Measurements from ENCODE around the gene HSPBP1.

Gene HSPBP1

DNA sequence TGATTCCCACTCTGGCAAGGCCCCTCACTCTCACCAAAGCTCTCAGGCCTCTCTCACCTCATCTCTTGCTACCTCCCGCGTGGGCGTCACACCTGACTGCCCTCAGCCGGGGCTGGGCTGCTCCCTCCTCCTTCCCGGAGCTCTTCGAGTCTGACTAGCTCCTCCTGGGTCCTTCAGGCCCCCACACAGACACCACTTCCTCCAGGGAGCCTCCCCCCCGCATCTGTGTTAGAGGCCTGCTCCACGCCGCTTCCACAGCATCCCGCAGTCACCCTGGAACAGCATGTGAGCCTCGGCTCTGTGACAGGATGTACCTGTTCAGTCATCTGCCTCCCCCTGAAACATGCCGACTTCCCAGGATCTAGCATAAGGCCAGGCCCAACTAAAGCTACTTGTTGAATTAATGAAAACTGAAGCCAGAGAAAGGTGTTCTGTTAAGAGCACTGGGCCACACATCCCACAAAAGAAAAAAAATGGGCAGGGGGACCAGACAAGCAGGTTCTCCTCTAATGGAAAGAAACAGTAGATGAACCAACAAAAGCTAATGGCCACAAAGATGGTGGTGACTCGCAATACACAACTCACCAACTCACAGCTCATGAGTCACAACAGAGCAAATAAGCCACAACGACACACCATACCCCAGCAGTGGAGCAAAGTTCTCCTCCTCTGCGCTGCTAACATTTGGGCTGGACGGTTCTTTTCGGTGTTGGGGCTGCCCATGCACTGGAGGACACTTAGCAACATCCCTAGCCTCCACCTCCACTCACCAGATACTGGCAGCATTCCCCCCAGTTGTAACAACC is 24.1 kb downstream of the HSPBP1 start:
- DNase-seq (ENCODE audit: low read depth): no peak
- H3K4me3 ChIP-seq (ENCODE audit: low read depth, low read length): no peak overlapping the region
- TF ChIP-seq CTCF (IDR thresholded peaks at IDR 0.05; ENCODE audit: control insufficient read depth, extremely low read depth, insufficient read depth): no peak

DNA sequence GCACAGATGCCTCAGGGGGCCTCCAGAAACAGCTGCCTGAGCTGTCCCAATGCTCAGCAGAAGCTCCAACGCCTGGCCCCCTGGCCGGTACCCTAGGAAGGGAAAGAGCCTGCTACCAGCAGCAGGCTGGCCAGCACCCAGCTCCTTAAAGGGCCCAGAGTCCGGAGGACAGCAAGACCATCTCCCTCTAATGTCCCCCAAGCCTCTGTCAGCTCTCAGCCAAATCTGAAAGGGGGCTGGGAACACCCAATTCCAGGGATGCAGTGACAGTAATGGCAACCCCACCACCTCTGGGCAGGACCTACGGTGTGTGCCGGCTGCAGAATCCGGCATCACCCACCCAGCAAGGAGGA is 25.3 kb downstream of the HSPBP1 start:
- TF ChIP-seq CTCF (IDR thresholded peaks at IDR 0.05; ENCODE audit: control insufficient read depth, extremely low read depth, insufficient read depth): no peak
- H3K4me3 ChIP-seq (ENCODE audit: low read depth, low read length): no peak overlapping the region
- DNase-seq (ENCODE audit: low read depth): no peak

- TF ChIP-seq CTCF (IDR thresholded peaks at IDR 0.05; ENCODE audit: control insufficient read depth, extremely low read depth, insufficient read depth): no peak
- no peak for DNase-seq (ENCODE audit: low read depth)
- H3K4me3 ChIP-seq (ENCODE audit: low read depth, low read length): no peak overlapping the region
These were observed 25.9 kb downstream of the HSPBP1 start for GRCh38 chr19:55253842-55254624.

DNA sequence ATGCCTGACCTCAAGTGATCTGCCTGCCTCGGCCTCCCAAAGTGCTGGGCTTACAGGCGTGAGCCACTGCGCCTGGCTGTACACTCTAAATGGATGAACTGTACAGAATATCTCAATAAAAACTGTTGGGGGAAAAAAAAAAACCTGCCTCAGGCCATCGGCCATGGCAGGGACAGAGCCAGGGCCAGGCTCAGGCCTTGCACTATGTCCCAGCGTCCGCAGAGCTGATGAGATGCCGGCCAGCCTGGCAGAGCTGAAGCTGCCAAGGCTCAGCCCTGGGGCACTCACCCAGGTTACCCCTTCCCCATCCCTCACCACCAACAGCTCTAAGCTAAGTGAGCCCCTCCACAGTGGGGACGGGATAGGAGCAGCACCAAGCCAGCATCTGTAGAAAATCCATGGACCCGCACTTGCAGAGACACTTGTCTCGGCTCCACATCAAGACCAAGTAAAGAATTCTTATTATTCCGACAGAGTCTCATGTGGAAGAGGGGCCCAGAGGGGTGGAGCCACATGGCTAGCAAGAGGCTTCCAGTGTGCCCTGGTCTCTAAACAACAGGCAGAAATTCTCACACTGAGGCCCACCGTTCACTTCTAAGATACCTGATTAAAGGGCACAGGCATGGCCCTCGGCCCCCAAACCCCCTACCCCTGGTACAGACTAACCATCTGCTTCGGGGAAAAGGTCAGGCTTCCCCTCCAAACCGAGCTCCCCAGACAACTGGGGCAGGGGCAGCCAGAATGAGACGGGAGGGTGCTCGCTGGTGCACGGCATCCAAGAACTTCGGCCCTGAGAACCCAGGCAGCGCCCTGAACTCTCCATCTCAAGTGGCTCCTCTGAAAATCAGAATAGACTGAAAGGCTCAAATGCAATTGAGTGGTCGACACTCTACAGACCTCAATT is 26.9 kb downstream of the HSPBP1 start:
- no peak for TF ChIP-seq CTCF (IDR thresholded peaks at IDR 0.05; ENCODE audit: control insufficient read depth, extremely low read depth, insufficient read depth)
- H3K4me3 ChIP-seq (ENCODE audit: low read depth, low read length): no peak overlapping the region

GRCh38 chr19:55251341-55252081 is 28.4 kb downstream of the HSPBP1 start:
- H3K4me3 ChIP-seq (ENCODE audit: low read depth, low read length): no peak overlapping the region
- TF ChIP-seq CTCF (IDR thresholded peaks at IDR 0.05; ENCODE audit: control insufficient read depth, extremely low read depth, insufficient read depth): no peak
- no peak for DNase-seq (ENCODE audit: low read depth)

More for the DNA sequence above, 26.9 kb downstream of the HSPBP1 start:
- DNase-seq (ENCODE audit: low read depth): no peak

All from LNCaP clone FGC (cell line).